Activated CD8-positive, alpha-beta memory T cell treated with anti-CD3 and anti-CD28 coated beads for 24 hours (primary cell): ENCODE results near the gene SNAPC4.
"Not testable (repeated sequence)": the region's sequence is repeated elsewhere in the genome, so short reads cannot be mapped to it uniquely, and the experiment has no call there.

Experiments used
- DNase-seq: peaks from one replicate; pipeline ENCODE4 v3.0.0-alpha.2; 2020

The SNAPC4 gene

DNA sequence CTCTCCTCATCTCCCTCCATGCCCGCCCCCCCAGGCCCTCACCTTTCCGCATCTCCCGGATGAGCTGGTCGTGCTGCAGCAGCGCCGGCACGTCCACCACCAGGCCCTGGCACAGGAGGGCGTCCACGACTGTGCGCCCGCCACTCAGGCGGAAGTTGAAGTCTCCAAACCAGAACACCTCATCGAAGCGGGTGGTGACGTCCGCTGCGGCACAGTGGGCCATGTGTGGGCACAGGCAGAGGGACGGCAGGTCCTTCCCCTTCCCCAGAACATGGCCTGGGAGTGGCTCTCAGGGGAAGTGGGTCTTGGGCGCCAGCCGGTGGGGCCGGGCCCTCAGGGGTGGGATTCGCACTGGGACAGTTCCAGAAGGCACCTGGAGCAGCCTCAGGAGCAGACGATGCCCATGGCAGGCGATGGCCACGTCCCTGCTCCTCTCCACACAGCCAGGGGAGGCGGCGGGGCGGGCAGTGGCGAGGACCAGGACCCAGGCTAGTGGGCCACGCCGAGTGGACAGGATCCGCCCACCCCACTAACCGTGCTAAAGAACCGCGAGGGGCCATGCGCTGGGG lies 31.9 kb upstream of the SNAPC4 start:
- DNase-seq, result no peak

DNA sequence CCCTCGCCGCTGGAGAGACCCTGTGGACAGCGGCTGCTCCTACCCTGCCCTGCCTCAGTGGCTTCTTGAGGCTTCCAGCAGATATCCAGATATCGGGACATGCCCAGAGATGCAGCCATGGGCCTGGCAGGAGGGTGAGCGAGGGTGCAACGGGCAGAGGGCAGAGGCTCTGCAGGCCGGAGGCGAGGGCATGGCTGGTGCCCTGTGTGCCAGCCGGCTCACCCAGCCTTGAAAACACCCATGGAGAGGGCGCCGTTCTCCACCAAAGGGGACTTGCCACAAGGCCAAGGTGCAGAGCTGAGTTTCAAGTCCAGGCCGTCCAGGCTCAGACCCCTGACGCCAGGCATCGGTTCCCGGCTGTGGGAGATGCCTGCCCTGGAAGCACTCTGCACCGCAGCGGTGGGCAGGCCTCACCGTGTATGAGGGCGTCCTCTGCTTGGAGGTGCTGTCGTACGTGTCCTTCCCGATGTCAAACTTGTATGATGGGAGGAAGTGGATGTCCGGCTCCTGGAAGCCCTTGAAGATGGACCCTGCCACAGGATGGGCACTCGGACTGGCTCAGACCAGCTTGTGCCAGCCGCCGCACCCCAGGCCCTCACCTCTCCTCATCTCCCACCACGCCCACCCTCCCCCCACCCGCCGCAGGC lies 30.7 kb upstream of the SNAPC4 start:
- DNase-seq, result no peak

DNA sequence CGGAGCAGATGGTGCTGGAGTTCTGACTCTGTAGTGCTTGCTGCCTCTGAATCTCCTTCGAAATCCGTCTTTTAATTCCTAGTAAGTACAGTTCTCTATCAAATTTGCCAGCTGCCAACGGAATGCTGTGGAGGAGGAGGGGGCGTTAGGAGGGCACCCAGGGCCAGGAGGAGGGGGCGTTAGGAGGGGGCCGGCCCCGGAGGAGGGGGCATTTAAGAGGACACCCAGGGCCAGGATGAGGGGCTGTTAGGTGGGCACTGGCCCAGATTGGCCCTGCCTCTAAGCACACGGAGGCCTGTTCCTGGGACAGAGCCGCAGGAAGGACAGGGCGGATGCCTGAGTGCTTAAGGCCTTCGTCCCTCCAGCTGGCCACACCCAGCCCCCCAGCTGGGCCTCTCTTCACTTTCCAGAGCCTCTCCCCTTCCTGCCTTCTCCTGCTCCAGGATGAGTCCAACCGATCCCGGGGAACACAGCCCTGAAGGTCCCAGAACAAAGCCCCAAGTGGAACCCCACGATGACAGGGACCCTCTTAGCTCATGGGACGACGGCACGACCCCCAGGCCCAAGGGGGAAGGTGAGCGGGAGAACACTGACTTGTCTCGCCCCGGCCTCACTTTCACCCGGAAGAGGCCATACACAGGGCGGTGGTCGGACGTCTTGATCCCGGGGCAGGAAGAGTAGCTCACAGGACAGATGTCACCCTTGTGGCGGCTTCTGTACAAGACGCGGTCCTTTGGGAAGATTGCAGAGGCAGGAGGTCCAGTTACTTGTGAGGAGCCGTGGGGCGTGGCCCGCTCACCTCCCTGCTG lies 29.9 kb upstream of the SNAPC4 start:
- no peak for DNase-seq

DNA sequence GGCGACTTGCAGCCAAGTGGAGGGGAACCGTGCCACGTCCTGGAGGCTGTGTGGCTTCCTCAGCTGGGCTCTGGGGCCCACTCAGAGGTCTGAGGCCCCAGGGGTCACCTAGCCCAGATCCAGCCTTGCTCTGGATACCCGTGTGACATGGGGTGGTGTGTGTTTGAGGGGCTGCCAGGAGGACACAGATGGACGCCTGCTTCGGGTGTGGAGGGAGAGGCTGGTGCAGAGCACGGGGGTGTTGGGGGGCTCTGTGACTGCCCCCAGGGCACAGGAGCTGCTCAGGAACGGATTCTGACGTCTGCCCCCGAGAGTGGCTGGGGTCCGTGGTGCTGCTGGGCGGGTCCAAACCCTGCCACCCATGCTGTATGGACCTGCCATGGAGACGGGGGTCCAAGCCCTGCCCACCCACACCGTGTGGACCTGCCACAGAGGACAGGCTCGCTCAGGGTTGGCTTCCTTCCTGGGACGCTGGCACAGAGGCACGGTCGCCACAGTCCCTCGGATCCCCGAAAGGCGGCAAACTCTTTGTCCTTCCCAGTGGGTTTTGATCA lies 29.2 kb upstream of the SNAPC4 start:
- DNase-seq, result no peak

DNA sequence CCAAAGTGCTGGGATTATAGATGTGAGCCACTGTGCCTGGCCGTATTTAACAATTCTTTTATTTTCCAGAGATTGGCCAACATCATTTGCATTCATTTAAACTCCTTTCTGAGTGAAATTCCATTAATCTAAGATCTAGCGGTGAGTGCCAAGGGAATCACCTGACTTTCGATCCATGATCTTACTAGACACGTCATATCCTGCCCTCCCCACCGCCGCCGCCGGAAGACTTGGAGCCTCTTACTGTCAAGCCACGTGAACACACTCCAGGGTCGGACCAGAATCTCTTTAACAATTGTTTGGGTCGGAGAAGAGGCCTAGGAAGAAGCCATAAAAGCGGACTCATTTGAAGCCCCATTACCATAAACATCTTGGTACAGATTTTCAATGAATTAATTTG lies 26.8 kb upstream of the SNAPC4 start:
- DNase-seq, result no peak

DNA sequence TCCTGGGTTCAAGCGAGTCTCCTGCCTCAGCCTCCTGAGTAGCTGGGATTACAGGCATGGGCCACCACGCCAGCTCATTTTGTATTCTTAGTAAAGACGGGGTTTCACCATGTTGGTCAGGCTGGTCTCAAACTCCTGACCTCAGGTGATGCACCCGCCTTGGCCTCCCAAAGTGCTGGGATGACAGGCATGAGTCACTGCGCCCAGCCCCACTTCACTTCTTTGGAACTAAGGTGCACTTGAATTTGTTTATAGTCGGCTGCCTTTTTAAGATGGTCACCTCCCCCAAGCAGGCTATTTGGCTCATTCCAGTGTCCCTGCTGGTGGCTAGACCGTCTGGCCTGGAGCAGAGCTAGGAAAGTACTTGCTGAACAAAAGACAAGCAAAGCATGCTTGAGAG lies 25.4 kb upstream of the SNAPC4 start:
- DNase-seq, result not testable (repeated sequence)

DNA sequence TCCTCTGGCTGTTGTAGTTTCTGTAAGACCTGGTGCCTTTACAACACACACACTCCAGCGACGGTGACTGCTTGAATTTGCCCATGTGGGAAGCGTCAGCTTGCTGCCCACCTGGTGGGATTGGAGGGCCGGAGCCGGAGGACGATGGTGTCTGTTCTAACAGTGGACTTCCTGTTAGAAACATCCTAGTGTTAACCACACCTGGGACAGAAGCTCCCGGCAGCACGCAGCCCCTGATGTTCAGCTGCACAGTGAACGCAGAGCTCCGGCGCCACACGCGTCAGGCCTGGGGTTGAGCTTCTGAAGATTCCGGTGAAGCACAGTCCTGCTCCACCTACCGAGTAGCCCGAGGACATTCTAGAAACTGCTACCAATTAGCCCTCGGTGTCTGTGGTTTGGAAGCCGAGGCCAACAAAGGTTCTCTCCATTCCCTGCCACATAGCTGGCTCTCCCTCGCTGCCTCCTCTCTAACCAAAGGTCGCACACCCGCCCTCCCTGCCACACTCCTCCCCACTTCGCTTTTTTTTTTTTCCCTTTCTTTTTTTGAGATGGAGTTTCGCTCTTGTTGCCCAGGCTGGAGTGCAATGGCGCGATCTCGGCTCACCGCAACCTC lies 24.9 kb upstream of the SNAPC4 start:
- DNase-seq, result no peak

DNA sequence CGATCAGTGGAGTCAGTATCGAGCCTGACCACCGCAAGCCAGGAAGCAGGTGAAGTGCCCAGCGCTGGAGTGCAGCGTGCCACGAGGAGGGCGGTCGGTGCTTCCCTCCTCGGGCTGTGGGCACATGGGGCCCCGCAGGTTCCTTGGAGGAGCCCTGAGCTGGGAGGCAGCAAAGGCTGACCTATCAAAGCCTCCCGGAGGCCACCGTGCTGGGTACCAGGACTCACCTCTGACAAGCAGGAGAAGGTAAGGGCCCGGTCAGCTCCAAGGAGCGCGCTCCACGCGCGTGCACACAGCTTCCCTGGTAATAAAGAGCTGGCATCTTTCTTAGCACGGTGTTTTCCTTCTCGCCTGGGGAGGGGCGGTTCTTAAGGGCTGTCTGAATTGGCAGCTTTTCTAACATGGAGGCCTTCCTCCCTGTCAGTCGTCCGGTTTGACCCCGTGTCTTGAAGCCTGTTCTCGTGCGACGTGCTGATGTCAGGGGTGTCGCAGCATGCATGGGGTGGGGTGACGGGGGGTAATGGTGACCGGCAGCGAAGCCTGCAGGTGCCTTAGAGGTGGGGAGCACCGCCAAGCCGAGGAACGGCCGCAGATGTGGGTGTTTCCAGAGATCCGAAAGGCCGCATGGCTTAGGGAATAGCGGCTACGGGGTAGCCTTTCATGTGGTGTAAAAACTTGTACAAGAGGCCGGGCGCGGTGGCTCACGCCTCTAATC lies 23.6 kb upstream of the SNAPC4 start:
- DNase-seq, result no peak

DNA sequence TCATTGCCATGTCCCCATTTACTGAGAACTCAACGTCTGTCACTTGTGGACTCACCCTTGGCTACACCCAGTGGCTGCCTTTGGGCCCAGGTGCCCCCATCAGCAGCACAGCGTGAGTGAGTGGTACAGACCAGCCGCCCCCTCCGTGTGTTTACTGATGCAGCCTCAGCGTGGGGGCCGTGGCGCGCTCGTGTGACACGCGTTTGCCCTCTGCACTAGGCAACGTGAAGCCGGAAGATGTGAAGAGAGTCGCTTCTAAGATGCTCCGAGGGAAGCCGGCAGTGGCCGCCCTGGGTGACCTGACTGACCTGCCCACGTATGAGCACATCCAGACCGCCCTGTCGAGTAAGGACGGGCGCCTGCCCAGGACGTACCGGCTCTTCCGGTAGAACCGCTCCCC lies 22.9 kb upstream of the SNAPC4 start:
- no peak for DNase-seq

DNA sequence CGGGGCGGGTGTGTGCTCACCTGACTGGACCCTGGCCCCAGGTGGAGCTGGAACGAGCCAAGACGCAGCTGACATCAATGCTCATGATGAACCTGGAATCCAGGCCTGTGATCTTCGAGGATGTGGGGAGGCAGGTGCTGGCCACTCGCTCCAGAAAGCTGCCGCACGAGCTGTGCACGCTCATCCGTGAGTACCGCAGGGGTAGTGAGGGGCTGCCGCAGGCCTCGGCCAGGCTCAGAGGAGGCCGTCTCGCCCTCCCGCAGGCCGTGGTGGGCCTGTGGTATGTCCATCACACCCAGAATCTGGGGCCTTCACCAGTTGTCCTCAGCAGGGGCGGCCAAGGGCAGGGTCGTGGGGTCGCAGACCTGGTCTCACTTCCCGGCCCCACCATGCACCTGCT lies 21.8 kb upstream of the SNAPC4 start:
- DNase-seq, result no peak

DNA sequence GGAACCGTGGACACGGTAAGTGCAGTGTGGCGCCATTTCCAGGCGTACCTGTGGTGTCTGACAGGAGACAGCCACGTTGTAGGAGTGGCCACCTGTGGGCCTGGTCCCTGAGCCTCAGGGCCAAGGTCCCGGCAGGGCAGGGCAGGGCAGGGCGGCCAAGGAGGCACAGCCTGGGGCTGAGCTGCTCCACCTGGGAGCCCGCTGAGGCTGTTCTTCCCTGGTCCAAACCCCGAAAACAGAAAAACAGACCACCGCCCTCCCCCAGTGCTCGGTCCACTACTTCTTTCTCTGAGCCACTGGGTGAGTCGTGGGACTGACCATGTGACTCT lies 19.1 kb upstream of the SNAPC4 start:
- no peak for DNase-seq

DNA sequence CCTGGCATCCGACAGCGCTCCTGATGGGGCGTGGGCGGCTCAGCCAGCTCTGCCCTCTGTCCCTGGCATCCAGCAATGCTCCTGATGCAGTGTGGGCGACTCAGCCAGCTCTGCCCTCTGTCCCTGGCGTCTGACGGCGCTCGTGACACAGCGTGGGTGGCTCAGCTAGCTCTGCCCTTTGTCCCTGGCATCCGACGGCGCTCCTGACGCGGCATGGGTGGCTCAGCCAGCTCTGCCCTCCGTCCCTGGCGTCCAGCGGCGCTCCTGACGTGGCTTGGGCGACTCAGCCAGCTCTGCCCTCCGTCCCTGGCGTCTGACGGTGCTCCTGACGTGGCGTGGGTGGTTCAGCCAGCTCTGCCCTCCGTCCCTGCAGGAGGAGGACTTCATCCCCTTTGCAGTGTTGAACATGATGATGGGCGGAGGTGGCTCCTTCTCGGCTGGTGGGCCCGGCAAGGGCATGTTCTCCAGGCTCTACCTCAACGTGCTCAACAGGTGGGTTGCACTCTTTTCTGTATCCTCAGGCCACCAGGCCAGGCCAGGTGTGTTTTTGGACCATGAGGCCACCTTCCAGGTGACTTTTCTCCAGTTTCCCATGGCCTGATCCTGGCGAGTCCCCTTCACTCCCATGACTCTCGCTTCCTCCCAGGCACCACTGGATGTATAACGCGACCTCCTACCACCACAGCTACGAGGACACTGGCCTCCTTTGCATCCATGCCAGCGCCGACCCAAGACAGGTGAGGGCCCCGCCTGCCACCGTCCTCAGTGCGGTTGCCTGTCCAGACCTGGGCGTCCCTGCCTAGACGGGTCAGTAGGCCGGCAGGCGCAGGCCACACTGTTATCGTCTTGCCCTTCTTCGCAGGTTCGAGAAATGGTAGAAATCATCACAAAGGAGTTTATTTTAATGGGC lies 18.5 kb upstream of the SNAPC4 start:
- no peak for DNase-seq

DNA sequence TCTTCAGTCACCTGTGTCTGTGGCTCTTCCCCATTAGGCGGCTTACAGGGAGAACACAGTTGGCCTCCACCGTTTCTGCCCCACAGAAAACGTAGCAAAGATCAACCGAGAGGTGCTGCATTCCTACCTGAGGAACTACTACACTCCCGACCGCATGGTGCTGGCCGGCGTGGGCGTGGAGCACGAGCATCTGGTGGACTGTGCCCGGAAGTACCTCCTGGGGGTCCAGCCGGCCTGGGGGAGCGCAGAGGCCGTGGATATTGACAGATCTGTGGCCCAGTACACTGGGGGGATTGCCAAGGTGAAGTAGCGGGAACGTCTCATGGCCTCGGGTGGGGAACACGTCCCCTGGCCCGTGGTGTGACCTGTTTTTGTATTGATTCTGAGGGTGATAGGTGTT lies 16.9 kb upstream of the SNAPC4 start:
- no peak for DNase-seq

DNA sequence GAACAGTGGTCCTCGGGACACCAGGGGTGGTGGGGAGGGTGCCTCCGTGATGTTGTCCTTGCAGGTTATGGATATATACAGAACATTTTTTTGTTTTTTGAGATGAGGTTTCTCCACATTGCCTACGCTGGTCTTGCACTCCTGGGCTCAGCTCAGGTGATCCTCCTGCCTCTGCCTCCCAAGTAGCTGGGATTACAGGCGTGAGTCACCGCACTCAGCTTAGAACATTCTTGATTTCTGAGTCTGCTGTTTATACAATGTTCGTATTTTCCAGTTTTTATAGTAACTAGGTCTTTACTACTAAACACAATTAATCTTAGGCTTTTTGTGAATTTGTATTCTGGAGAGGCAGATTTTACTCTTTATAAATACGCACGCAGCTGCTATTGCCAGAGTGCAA lies 16.5 kb upstream of the SNAPC4 start:
- no peak for DNase-seq

DNA sequence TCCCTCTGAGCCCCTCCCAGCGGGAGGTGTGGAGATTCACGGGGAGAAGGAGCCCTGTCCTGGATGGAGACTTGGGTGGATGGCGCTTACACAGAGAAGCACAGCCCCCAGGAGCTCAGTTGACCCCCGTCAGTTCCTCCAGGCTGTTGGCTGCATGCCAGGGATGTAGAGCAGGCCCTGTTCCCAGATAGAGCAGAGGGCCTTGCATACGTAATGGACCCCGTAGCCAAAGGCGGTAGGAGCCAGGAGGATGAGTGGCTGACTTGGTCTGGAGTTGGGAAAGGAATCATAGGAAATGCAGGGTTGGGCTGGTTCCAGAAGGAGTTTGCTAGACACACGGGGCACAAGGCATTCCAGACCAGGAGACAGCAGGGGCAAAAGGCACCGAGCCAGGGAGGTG lies 13.0 kb upstream of the SNAPC4 start:
- DNase-seq, result no peak

DNA sequence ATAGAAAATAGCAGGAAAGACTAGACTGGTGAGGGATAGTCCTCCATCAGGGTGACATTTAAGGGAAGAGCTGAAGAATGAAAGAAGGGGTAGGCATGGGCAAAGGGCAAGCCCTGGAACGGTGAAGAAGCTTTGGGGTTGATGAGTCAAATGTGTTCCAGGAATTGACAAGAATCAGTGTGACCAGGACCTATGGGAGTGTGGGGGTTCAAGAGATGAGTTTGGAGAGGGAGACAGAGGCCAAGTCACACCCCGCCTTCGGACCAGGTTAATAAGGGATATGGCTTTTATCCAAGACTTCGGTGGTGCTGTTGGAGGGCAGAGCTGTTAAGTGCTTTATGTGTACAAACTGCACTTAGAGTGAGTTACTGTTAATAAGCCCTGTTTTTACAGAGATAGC lies 11.4 kb upstream of the SNAPC4 start:
- no peak for DNase-seq

DNA sequence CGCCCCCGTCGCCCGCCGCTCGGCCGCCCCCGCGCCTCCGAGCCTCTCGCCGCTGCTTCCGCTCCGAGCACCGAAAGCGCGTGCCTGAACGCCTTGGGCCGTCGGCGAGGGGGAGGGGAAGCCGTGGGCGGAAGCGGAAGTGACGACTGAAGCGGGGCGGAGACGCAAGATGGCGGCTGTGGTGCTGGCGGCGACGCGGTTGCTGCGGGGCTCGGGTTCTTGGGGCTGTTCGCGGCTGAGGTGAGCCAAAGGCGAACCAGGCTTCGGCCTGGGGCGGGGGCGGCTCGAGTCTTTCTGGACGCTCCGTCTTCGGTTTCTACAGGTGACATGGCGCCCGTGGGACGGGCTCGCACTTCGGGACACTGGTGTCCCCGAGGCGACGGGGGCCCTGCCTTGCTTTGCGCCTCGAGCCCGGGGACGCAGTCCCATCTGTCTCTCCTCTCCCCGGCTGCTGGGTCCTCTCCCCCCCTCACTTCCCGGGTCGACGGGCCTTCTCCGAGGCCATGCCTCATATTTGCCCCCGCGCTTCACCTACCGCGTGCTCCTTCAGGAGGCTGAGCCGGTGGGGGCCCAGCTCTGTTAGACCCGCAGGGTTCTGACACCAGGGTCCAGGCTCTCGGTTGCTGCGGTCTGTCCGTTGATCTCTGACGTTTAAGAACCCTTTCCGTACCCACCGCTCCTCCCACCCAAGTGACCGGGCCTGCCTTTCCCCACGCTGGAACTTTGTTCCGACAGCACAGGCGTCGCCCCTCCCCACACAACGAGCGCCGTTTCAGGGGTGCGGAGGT lies 10.7 kb upstream of the SNAPC4 start, which contains the start of the genes ENTR1 and PMPCA:
ENTR1 (minus strand) TSS at position 115 of the 788 bp plus-strand sequence. CDS start 217 bp downstream, outside the sequence.
PMPCA (plus strand) TSS at position 159 of the 788 bp plus-strand sequence; CDS start at position 170, 11 bp downstream.
- peak; percentile 99 for DNase-seq

DNA sequence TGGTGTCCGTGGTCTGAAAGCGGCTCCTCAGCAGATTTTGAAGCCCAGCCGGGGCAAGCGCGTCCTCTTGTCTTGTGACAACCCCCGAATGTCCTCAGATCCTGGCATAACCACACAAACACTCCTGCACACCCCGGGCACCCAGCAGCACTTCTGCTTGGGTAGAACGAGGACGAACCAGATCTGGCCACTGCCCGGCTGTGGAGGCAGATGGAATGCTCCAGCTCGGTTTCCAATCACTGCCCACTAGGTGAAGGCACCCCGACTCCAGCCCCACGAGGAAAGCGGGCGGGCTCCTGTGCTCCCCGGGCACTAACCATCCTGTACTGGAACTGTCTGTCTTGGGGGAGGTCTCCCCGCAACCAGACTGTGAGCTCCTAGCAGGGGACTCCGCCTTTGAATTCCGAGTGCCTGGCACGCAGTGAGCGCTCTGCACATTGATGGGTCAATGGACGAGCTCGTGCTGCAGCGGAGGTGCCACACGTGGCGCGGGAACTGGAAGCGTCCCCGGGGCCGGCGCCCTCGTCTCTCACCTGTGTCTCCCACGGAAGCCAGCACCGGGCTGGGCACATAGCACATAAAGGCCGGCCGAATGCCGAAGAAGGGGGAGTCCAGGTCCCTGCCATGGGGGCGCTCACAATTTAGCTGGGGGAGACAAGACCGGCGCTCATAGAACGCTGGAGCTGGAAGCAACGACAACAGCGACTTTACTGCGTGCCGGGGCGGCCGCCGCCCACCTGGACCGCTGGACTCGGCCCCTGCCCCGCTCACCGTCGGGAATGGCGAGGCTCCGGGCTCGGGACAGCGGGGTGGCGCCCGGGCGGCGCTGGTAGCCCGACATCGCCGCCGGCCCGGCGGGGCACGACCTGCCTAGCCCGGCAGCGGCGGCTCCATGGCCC lies 9.8 kb upstream of the SNAPC4 start:
- DNase-seq, result peak; percentile 83

DNA sequence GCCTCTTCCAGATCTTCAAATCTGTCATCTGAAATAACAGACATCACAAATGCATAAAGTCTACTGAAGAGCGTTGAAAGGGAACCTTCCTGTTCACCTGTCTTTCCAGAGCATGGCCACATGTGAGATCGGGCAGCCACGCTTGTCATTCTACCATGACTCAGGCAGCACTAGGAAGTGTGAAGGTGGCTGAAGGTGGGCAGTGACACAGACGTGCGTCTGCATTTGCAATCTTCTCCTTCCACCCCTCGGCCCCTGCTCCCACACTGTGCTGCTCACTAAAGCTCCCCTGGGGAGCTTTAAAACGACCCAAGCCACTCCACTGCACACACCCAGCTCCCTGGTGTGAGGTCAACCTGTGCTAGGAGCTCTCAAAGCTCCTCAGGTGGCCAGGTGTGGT lies 7.9 kb upstream of the SNAPC4 start:
- no peak for DNase-seq

DNA sequence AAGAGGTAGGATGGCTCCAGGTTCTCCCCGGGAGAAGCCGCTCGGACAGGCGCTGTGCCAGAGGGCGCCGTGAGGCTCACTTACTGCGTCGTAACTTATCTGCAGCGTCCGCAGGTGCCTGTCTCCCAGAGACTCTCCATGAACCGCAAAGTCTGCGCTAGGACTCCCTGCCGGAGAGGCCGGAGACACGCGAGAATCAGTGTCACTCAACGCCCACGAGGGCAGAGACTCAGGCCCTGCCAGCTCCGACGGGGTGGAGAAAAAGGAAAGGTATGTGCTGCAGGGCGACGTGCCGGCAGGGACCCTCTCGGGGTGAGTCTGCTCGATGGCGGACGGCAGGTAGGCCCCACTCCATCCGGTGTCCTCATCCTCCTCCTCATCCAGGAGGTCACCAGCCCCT lies 7.1 kb upstream of the SNAPC4 start:
- DNase-seq, result not testable (repeated sequence)
